ENCODE data around the gene ST6GALNAC1.

The ST6GALNAC1 gene

GRCh38 chr17:76584427-76585032, 59.0 kb downstream of the ST6GALNAC1 start:
- DNase-seq (ENCODE audit: extremely low read depth in 1 of 2, low read depth in 1 of 2): no peak

GRCh38 chr17:76582660-76583059, 60.9 kb downstream of the ST6GALNAC1 start:
- DNase-seq (ENCODE audit: extremely low read depth in 1 of 2, low read depth in 1 of 2): no peak

- DNase-seq (ENCODE audit: extremely low read depth in 1 of 2, low read depth in 1 of 2): no peak
Measured at GRCh38 chr17:76581515-76581914, 62.0 kb downstream of the ST6GALNAC1 start.

GRCh38 chr17:76579281-76579680, 64.3 kb downstream of the ST6GALNAC1 start:
- no peak for DNase-seq (ENCODE audit: extremely low read depth in 1 of 2, low read depth in 1 of 2)

GRCh38 chr17:76578376-76578775, 65.2 kb downstream of the ST6GALNAC1 start:
- no peak for DNase-seq (ENCODE audit: extremely low read depth in 1 of 2, low read depth in 1 of 2)

- DNase-seq (ENCODE audit: extremely low read depth in 1 of 2, low read depth in 1 of 2): no peak
Measured at GRCh38 chr17:76577876-76578275, 65.7 kb downstream of the ST6GALNAC1 start.

- DNase-seq (ENCODE audit: extremely low read depth in 1 of 2, low read depth in 1 of 2): no peak
Measured at GRCh38 chr17:76576189-76576588, 67.4 kb downstream of the ST6GALNAC1 start.

- no peak for DNase-seq (ENCODE audit: extremely low read depth in 1 of 2, low read depth in 1 of 2)
Measured at GRCh38 chr17:76575570-76575969, 68.0 kb downstream of the ST6GALNAC1 start.

Data from stimulated activated CD8-positive, alpha-beta memory T cell treated with anti-CD3 and anti-CD28 coated beads, Interleukin-7, amount 100 ng/mL, for 48 hours (primary cell).